ENCODE results near the gene UGT1A8. TPM values are rescaled to one million over a fixed set of nuclear protein-coding genes. Genes with fewer than 3 reads are reported as not detected.

UGT1A8 gene
- polyA plus RNA-seq, 2 of the 4 experiments (the other 2 are of a cell fraction), result 0.22 TPM; not detected in 1

GRCh38 chr2:233821709-233822100 is 204.3 kb downstream of the UGT1A8 start:
- ChIA-PET POLR2A (no interaction called here), CTCF (interaction anchor here (1.9 kb wide), 1 partner anchor 31 kb away, joined by 3 read pairs; no protein-coding TSS in a partner anchor)
- ATAC-seq (no peak), DNase-seq (ENCODE audit: low read depth in 1 of 2, low spot score in 1 of 2) (no peak), FAIRE-seq (no peak)
- H3K9me3 ChIP-seq, result 0 out of 3 replicates have a peak, but pooled peaks cover 6% of the 10 kb centered on the region
- no peak overlapping the region for H3K4me2 ChIP-seq
- H3K27ac ChIP-seq, result peak overlapping the region in 1 of 2 experiments; percentile 81; a peak in 3 of 6 replicates
- H3K4me3 ChIP-seq, result no peak overlapping the region
- TF ChIP-seq EP300 (IDR thresholded peaks at IDR 0.05), result no peak
- TF ChIP-seq FOSL2 (IDR thresholded peaks at IDR 0.05), result no peak
- no peak for TF ChIP-seq FOSL2 (CRISPR knock-in tag; IDR thresholded peaks at IDR 0.05)
- no peak for TF ChIP-seq HOXB13 (CRISPR knock-in tag; IDR thresholded peaks at IDR 0.05; ENCODE audit: low read depth)
- no peak for TF ChIP-seq HOXB5 (CRISPR knock-in tag; IDR thresholded peaks at IDR 0.05)
- no peak for TF ChIP-seq CHD4 (IDR thresholded peaks at IDR 0.05; ENCODE audit: borderline replicate concordance)
- no peak for TF ChIP-seq ATOH8 (CRISPR knock-in tag; IDR thresholded peaks at IDR 0.05; ENCODE audit: low read depth)
- TF ChIP-seq HDAC2 (IDR thresholded peaks at IDR 0.05), result no peak
- no peak for TF ChIP-seq RARB (CRISPR knock-in tag; IDR thresholded peaks at IDR 0.05)
- TF ChIP-seq EHMT2 (IDR thresholded peaks at IDR 0.05; ENCODE audit: low read depth), result no peak
- no peak for TF ChIP-seq BCL3 (IDR thresholded peaks at IDR 0.05)
- no peak for TF ChIP-seq RFX5 (IDR thresholded peaks at IDR 0.05)
- 94% methylated on average over 8 of the region's 8 CpGs for WGBS (ENCODE audit: missing lambda C conversion rate)
- peaks cover 28% of the 10 kb centered on the region for H3K4me1 ChIP-seq

GRCh38 chr2:233822101-233822771 is 204.8 kb downstream of the UGT1A8 start:
- H3K4me1 ChIP-seq, result peaks cover 23% of the 10 kb centered on the region
- H3K4me3 ChIP-seq, result no peak overlapping the region
- CTCF ChIA-PET, result interaction anchor here (1.3 to 1.9 kb wide), 2 partner anchors 31 to 111 kb away, joined by 3 read pairs; no protein-coding TSS in a partner anchor
- 0 out of 3 replicates have a peak, but pooled peaks cover 7% of the 10 kb centered on the region for H3K9me3 ChIP-seq
- FAIRE-seq (no peak), DNase-seq (ENCODE audit: low read depth in 1 of 2, low spot score in 1 of 2) (no peak), ATAC-seq (peak in 1 of 2 experiments; percentile 10; a peak in 2 of 6 replicates)
- no peak overlapping the region for H3K4me2 ChIP-seq
- TF ChIP-seq RCOR1 (IDR thresholded peaks at IDR 0.05; ENCODE audit: low read depth, low read length) (no peak), RFX5 (IDR thresholded peaks at IDR 0.05) (no peak), HOXB5 (CRISPR knock-in tag; IDR thresholded peaks at IDR 0.05) (no peak), ZC3H11A (IDR thresholded peaks at IDR 0.05) (no peak), CBX2 (IDR thresholded peaks at IDR 0.05; ENCODE audit: borderline replicate concordance, low read depth) (no peak), ZFP36 (IDR thresholded peaks at IDR 0.05; ENCODE audit: borderline replicate concordance, partially characterized antibody) (no peak), FOSL2 (IDR thresholded peaks at IDR 0.05) (no peak), FOSL2 (CRISPR knock-in tag; IDR thresholded peaks at IDR 0.05) (no peak), PBX3 (IDR thresholded peaks at IDR 0.05) (no peak), SMC3 (IDR thresholded peaks at IDR 0.05) (no peak), ELK1 (IDR thresholded peaks at IDR 0.05; ENCODE audit: low read depth, low read length) (no peak), E2F6 (IDR thresholded peaks at IDR 0.05; ENCODE audit: borderline replicate concordance, low read depth) (no peak), NR3C1 (IDR thresholded peaks at IDR 0.05) (no peak), HEYL (CRISPR knock-in tag; IDR thresholded peaks at IDR 0.05) (no peak), POLR2AphosphoS2 (conservative IDR thresholded peaks at IDR 0.05; ENCODE audit: low read length) (no peak), JUN (IDR thresholded peaks at IDR 0.05) (no peak), MAFK (IDR thresholded peaks at IDR 0.05; ENCODE audit: partially characterized antibody) (no peak), RNF2 (IDR thresholded peaks at IDR 0.05; ENCODE audit: borderline replicate concordance, low read depth) (no peak), TFCP2L1 (CRISPR knock-in tag; IDR thresholded peaks at IDR 0.05) (no peak), KDM1A (IDR thresholded peaks at IDR 0.05; ENCODE audit: low read depth) (no peak)
- H3K27ac ChIP-seq, result peak overlapping the region; percentile 65 to 81; a peak in 5 of 6 replicates
- WGBS (ENCODE audit: missing lambda C conversion rate), result 96% methylated on average over 16 of the region's 21 CpGs
- POLR2A ChIA-PET, result no interaction called here

Measured in A549 (cell line).